ENCODE results near the gene PRKCI.

The PRKCI gene

DNA sequence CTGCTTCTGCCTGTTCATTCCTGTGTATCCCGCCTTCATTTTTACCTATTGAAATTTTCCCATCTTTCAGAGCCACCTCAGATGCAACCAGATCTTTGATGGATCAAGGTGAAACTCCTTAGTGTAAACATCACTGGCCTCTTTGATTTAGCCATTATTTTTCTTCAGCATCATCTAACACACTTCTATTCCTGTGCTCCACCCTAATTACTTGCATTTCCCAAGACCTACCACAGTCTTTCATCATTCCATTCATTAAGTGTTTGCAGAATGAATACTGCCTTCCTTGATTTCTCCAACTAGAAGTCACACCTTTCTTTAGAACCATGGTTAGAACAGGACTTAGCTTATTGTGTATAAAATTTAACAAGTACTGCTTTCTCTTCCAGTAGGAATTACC is 79.8 kb downstream of the PRKCI start:
- no peak for DNase-seq (ENCODE audit: low read depth, low spot score)
- in situ Hi-C loops (cut with HindIII; ENCODE audit: low sequenced_read_pairs) = no loop called here
- TF ChIP-seq, protein P1, sequence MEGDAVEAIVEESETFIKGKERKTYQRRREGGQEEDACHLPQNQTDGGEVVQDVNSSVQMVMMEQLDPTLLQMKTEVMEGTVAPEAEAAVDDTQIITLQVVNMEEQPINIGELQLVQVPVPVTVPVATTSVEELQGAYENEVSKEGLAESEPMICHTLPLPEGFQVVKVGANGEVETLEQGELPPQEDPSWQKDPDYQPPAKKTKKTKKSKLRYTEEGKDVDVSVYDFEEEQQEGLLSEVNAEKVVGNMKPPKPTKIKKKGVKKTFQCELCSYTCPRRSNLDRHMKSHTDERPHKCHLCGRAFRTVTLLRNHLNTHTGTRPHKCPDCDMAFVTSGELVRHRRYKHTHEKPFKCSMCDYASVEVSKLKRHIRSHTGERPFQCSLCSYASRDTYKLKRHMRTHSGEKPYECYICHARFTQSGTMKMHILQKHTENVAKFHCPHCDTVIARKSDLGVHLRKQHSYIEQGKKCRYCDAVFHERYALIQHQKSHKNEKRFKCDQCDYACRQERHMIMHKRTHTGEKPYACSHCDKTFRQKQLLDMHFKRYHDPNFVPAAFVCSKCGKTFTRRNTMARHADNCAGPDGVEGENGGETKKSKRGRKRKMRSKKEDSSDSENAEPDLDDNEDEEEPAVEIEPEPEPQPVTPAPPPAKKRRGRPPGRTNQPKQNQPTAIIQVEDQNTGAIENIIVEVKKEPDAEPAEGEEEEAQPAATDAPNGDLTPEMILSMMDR (IDR thresholded peaks at IDR 0.05; ENCODE audit: low read depth, low read length) = no peak
- H3K4me3 ChIP-seq (ENCODE audit: low read depth, low read length) = no peak overlapping the region

- TF ChIP-seq, protein P1 (IDR thresholded peaks at IDR 0.05; ENCODE audit: low read depth, low read length) = no peak
- in situ Hi-C loops (cut with HindIII; ENCODE audit: low sequenced_read_pairs) = no loop called here
- no peak overlapping the region for H3K4me3 ChIP-seq (ENCODE audit: low read depth, low read length)
- DNase-seq (ENCODE audit: low read depth, low spot score) = no peak
Measured at GRCh38 chr3:170306015-170306414, 83.8 kb downstream of the PRKCI start.

DNA sequence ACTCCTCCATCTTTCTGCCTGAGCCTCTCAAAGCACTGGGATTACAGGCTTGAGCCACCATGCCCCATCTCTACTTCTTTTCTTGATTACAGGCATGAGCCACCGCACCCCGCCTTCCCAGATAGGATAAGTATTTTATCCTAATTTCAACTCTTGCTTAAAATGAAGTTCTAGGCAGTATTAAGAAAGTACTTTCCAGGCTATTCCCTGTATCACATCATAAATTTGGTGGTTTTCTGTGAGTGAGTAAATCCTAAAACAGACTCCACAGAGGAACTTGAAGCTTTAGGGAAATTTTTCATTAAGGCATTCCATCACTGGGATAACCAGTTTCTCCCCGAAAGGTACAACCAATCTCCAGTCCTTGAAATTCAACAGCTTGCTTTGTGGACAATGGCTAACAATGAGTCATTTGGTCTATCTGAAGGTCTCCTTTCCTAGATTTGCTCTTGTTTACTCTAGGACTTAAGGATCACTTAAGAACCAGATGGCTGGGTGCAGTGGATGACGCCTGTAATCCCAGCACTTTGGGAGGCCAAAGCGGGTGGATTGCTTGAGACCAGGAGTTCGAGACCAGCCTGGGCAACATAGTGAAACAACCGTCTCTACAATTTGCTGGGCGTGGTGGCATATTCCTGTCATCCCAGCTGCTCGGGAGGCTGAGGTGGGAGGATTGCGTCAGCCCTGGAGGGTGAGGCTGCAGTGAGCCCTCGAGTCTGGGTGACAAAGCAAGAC is 85.6 kb downstream of the PRKCI start:
- no peak overlapping the region for H3K4me3 ChIP-seq (ENCODE audit: low read depth, low read length)
- in situ Hi-C loops (cut with HindIII; ENCODE audit: low sequenced_read_pairs) = no loop called here
- TF ChIP-seq, protein P1 (IDR thresholded peaks at IDR 0.05; ENCODE audit: low read depth, low read length) = no peak
- DNase-seq (ENCODE audit: low read depth, low spot score) = peak; percentile 30

- in situ Hi-C loops (cut with HindIII; ENCODE audit: low sequenced_read_pairs) = no loop called here
- TF ChIP-seq, protein P1 (IDR thresholded peaks at IDR 0.05; ENCODE audit: low read depth, low read length) = no peak
- no peak overlapping the region for H3K4me3 ChIP-seq (ENCODE audit: low read depth, low read length)
- no peak for DNase-seq (ENCODE audit: low read depth, low spot score)
Measured at GRCh38 chr3:170309046-170309445, 86.8 kb downstream of the PRKCI start.

- TF ChIP-seq, protein P1 (IDR thresholded peaks at IDR 0.05; ENCODE audit: low read depth, low read length) = no peak
- in situ Hi-C loops (cut with HindIII; ENCODE audit: low sequenced_read_pairs) = no loop called here
- DNase-seq (ENCODE audit: low read depth, low spot score) = no peak
- no peak overlapping the region for H3K4me3 ChIP-seq (ENCODE audit: low read depth, low read length)
Measured at GRCh38 chr3:170317954-170318353, 95.7 kb downstream of the PRKCI start.

DNA sequence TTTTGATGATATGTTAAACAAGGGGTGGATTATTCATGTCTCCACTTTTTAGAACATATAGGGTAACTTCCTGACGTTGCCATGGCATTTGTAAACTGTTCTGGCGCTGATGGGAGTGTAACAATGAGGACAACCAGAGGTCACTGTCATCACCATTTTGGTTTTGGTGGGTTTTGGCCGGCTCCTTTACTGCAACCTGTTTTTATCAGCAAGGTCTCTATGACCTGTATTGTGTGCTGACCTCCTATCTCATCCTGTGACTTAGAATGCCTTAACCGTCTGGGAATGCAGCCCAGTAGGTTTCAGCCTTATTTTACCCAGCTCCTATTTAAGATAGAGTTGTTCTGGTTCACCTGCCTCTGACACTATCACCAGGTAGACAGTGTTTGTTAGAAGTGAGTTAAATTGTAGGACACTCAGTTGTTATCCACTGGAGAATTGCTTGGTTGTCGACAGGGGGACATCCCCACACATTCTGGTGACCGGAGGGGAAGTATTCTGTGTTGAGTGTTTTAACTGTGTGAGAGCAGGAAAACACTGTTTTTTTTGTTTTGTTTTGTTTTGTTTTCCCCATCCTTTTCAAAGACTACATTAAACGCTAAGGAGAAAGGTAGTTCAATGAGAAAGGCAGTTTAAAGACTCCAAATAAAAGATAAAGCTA is 98.4 kb downstream of the PRKCI start:
- H3K4me3 ChIP-seq (ENCODE audit: low read depth, low read length) = no peak overlapping the region
- in situ Hi-C loops (cut with HindIII; ENCODE audit: low sequenced_read_pairs) = no loop called here
- TF ChIP-seq, protein P1 (IDR thresholded peaks at IDR 0.05; ENCODE audit: low read depth, low read length) = no peak
- no peak for DNase-seq (ENCODE audit: low read depth, low spot score)

All from astrocyte of the spinal cord (primary cell).